MG63 (cell line): Measurements from ENCODE around the gene MOB4. TPM values are rescaled to one million over a fixed set of nuclear protein-coding genes. Genes with fewer than 3 reads are reported as not detected.
"Not testable (repeated sequence)": the region's sequence is repeated elsewhere in the genome, so short reads cannot be mapped to it uniquely, and the experiment has no call there.

Experiments used
- DNase-seq: peaks from one replicate; pipeline ENCODE4 v3.0.0-alpha.2; 2020
- H3K27me3 ChIP-seq: fragments of 250-450 bp; sonication (Bioruptor Pico); 2 replicates; pipeline ENCODE4 v1.5.1; 2020; ENCODE audit warnings: mild to moderate bottlenecking, moderate library complexity
- H3K36me3 ChIP-seq: fragments of 250-450 bp; sonication (Bioruptor Pico); 2 replicates; pipeline ENCODE4 v1.5.1; 2020; ENCODE audit warnings: mild to moderate bottlenecking, moderate library complexity
- H3K4me3 ChIP-seq: fragments of 250-450 bp; sonication (Bioruptor Pico); 2 replicates; pipeline ENCODE4 v1.5.1; 2020; ENCODE audit warnings: mild to moderate bottlenecking, moderate library complexity
- H3K9me3 ChIP-seq: fragments of 250-450 bp; sonication (Bioruptor Pico); 2 replicates; pipeline ENCODE4 v1.5.1; 2020; ENCODE audit warnings: mild to moderate bottlenecking, moderate library complexity
- total RNA-seq: library from RNA; depleted of rRNA; stranded (reverse); fragments of >200 nt; shearing (Covaris generic); gene quantifications from 2 replicates; pipeline ENCODE4 v1.2.3, GENCODE V29; 2014; ENCODE audit warnings: low replicate concordance

MOB4 gene
- total RNA-seq, 1 experiment from 2014 or later = 22.0 TPM

- peak overlapping the region; percentile 79 for H3K4me3 ChIP-seq
- peaks cover 78% of the 10 kb centered on the region for H3K36me3 ChIP-seq
- no peaks in the 10 kb centered on the region for H3K27me3 ChIP-seq
- DNase-seq = no peak
- no peaks in the 10 kb centered on the region for H3K9me3 ChIP-seq
Observed at GRCh38 chr2:197502685-197503084, 13.2 kb upstream of the MOB4 start.

DNA sequence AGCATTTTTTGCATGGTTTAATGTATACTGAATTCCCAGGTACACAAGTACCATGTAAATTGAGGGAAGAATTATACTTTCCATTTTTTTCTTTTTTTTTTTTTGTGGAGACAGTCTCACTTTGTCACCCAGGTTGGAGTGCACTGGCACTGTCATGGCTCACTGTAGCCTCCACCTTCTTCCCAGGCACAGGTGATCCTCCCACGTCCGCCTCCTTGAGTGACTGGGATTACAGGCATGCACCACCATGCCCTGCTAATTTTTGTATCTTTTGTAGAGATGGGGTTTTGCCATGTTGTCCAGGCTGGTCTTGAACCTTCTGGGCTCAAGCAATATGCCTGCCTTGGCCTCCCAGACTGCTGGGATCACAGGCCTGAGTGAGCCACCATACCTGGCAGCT lies 11.9 kb upstream of the MOB4 start:
- Histone ChIP-seq H3K4me3 (no peak overlapping the region), H3K36me3 (peaks cover 65% of the 10 kb centered on the region), H3K9me3 (no peaks in the 10 kb centered on the region), H3K27me3 (no peaks in the 10 kb centered on the region)
- no peak for DNase-seq

DNA sequence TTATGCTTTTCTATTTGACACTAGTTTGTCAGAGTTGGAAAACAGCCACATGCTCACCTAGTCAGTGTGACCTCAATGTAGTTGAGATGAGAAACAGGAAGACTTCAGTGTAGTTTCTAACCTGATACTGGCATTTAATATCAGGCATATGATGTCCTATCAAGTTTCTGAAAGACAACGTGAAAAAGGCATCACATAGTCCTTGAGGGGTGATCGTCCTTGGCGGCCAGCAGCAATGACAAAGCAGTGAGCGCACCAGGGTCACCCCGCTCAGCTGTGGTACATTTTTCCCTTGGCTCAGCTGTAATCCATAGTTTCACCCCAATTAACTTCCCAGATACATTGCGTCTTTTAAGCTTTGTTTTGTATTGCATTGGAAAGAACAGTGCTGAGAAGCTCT lies 11.4 kb upstream of the MOB4 start:
- H3K36me3 ChIP-seq = peaks cover 59% of the 10 kb centered on the region

GRCh38 chr2:197506658-197507057 lies 9.2 kb upstream of the MOB4 start:
- H3K9me3 ChIP-seq = no peaks in the 10 kb centered on the region
- no peaks in the 10 kb centered on the region for H3K27me3 ChIP-seq
- peaks cover 50% of the 10 kb centered on the region for H3K36me3 ChIP-seq
- H3K4me3 ChIP-seq = no peak overlapping the region
- no peak for DNase-seq

More for the DNA sequence above, 11.4 kb upstream of the MOB4 start:
- Histone ChIP-seq H3K27me3 (no peaks in the 10 kb centered on the region), H3K9me3 (no peaks in the 10 kb centered on the region), H3K4me3 (no peak overlapping the region)
- no peak for DNase-seq

DNA sequence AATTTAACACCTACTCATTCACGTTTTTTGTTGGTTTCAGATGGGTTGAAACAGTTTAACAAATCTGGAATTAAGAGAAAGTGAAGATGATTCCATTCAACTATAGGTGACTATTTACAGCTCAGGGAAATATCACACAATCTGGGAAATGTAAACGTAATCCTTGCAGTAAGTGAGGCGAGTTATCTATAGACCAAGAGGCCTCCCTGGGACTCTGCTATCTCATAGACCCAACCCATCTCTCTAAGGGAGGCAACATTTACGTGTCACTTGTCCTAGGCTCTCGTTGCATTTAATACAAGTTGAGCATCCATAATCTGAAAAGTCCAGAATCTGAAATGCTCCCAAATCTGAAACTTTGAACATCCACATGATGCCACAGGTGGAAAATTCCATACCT lies 2.0 kb upstream of the MOB4 start:
- Histone ChIP-seq H3K9me3 (no peaks in the 10 kb centered on the region), H3K27me3 (no peaks in the 10 kb centered on the region), H3K36me3 (peaks cover 15% of the 10 kb centered on the region), H3K4me3 (no peak overlapping the region)
- DNase-seq = no peak

DNA sequence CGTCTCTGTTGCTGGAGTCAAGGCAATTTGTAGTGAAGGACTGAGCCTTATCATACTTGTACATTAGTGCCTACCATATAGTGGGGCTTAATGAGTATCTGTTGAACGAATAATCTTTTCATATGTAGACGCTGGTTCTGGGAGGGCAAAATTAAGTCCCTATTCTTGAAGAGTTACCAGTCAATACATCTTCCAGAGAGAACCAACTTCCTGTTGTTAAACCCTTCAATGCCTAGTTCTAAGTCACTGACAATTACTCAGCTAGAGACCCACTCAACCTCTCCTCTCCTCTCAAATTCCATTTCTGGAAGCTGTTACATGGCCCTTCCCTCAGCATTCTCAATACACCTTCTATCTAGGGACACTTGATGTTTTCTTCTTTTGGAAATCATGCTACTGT lies 1.1 kb upstream of the MOB4 start:
- Histone ChIP-seq H3K27me3 (no peaks in the 10 kb centered on the region), H3K9me3 (no peaks in the 10 kb centered on the region), H3K36me3 (peaks cover 23% of the 10 kb centered on the region), H3K4me3 (peak overlapping the region; percentile 98)
- no peak for DNase-seq

DNA sequence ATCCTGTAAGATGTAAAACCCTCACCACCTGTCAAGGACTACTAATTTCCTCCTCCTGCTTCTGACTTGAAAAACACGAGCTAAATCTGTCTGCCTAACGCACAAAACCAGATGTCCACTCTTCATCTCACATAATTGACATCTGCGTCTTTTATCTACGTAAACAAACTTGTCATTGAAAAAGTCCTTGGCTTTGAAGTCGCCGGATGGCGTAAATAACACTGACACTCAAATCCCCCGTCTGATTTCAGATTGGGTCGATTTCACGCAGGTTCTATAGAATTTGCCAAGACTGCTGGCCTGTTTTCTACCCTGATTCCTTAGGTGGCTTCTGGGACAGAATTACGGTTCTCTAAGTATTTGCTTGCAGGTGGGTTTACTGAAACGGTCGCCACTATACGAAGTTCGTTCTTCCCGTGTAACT lies 539 bp upstream of the MOB4 start:
- Histone ChIP-seq H3K4me3 (peak overlapping the region; percentile 98), H3K9me3 (no peaks in the 10 kb centered on the region), H3K36me3 (peaks cover 24% of the 10 kb centered on the region), H3K27me3 (no peaks in the 10 kb centered on the region)
- no peak for DNase-seq

- peak; percentile 25 for DNase-seq
- peaks cover 29% of the 10 kb centered on the region for H3K36me3 ChIP-seq
- H3K27me3 ChIP-seq = no peaks in the 10 kb centered on the region
- H3K4me3 ChIP-seq = peak overlapping the region; percentile 98
- H3K9me3 ChIP-seq = no peaks in the 10 kb centered on the region
Observed at GRCh38 chr2:197516393-197516761, 511 bp downstream of the MOB4 start.

DNA sequence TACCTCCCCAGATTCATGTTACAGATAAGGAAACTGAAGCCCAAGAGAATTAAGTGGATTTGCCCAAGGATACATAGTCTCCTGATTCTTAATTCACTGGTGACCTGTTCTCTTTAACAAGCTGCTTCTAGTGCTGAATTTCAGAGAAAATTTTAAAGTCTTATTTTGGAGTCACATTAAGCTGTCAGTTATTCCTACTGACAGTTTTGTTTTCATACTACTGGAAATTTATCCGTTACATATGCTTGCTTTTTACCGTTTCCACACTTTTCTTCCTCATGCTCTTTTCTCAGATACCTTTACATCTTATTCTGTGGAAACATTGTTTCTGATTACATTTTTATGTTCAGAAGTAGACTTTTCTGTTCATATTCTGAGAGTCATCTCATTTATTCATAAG lies 1.3 kb downstream of the MOB4 start:
- H3K36me3 ChIP-seq = peaks cover 35% of the 10 kb centered on the region
- DNase-seq = no peak
- H3K4me3 ChIP-seq = peak overlapping the region; percentile 98
- no peaks in the 10 kb centered on the region for H3K27me3 ChIP-seq
- no peaks in the 10 kb centered on the region for H3K9me3 ChIP-seq

GRCh38 chr2:197538412-197538811 lies 22.5 kb downstream of the MOB4 start:
- no peak overlapping the region for H3K4me3 ChIP-seq
- H3K27me3 ChIP-seq = no peaks in the 10 kb centered on the region
- DNase-seq = no peak
- H3K9me3 ChIP-seq = no peaks in the 10 kb centered on the region
- peaks cover 62% of the 10 kb centered on the region for H3K36me3 ChIP-seq

- H3K36me3 ChIP-seq = peaks cover 69% of the 10 kb centered on the region
- no peaks in the 10 kb centered on the region for H3K9me3 ChIP-seq
- H3K4me3 ChIP-seq = no peak overlapping the region
- no peak for DNase-seq
- H3K27me3 ChIP-seq = no peaks in the 10 kb centered on the region
Observed at GRCh38 chr2:197539734-197540133, 23.9 kb downstream of the MOB4 start.

GRCh38 chr2:197543206-197543605 lies 27.3 kb downstream of the MOB4 start:
- no peak for DNase-seq
- Histone ChIP-seq H3K9me3 (no peaks in the 10 kb centered on the region), H3K4me3 (no peak overlapping the region), H3K36me3 (peaks cover 64% of the 10 kb centered on the region), H3K27me3 (no peaks in the 10 kb centered on the region)

GRCh38 chr2:197547163-197547900 lies 31.5 kb downstream of the MOB4 start:
- H3K36me3 ChIP-seq = peaks cover 60% of the 10 kb centered on the region
- H3K27me3 ChIP-seq = no peaks in the 10 kb centered on the region
- DNase-seq = no peak
- H3K9me3 ChIP-seq = no peaks in the 10 kb centered on the region
- no peak overlapping the region for H3K4me3 ChIP-seq

DNA sequence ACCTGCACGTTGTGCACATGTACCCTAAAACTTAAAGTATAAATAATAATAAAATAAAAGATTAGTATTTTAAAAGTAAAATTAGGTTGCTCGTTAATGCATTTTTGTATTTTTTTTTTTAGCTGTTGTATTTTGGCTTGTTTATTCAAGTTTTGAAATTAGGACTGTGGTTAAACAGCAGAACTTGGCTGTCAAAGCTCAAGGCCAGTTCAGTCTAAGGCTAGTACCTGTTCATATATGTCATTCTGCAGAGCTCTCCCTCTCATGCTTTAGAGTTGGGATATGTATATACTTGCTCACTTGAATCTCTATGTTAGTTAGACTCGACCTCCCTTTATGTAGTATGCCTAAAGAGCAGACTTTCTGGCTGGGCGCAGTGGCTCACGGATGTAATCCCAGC lies 32.7 kb downstream of the MOB4 start:
- H3K27me3 ChIP-seq = no peaks in the 10 kb centered on the region
- peaks cover 59% of the 10 kb centered on the region for H3K36me3 ChIP-seq

DNA sequence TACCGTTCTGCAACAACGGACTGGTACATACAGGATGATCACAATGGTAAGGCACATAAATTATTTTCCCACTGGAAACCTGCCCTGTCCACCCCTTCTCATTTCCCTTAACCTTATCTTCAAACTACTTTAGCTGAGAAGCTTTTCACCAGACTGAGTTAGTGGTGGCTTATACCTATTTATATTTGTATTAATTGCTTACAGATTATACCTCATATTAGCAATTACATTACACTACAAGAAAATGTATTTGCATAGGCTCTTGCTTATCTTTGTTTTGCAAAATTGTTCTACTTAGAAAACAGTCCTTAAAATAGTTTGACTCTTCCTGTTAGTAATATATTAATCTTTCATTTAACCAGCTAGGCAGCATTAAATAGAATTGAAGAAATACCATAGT lies 35.4 kb downstream of the MOB4 start:
- not testable (repeated sequence) for DNase-seq, H3K9me3 ChIP-seq, H3K27me3 ChIP-seq, H3K4me3 ChIP-seq
- H3K36me3 ChIP-seq = peaks cover 47% of the 10 kb centered on the region

More for the DNA sequence above, 32.7 kb downstream of the MOB4 start:
- no peak overlapping the region for H3K4me3 ChIP-seq
- H3K9me3 ChIP-seq = no peaks in the 10 kb centered on the region
- DNase-seq = no peak

DNA sequence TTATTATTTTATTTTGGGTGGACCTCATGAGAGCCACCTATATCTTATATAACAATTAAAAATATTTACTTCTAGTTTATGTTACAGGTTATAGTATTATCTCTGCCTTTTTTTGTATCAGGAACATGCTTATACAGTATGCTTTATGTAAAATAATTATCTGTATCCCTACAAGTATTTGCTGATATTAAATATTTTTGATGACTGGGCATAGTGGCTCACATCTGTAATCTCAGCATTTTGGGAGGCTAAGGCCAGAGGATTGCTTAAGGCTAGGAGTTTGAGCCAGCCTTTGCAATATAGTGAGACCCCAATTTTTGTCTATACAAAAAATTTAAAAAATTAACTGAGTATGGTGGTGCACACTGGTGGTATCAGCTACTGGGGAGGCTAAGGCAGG lies 39.6 kb downstream of the MOB4 start:
- no peaks in the 10 kb centered on the region for H3K9me3 ChIP-seq

GRCh38 chr2:197556456-197556855 lies 40.6 kb downstream of the MOB4 start:
- Histone ChIP-seq H3K4me3 (no peak overlapping the region), H3K36me3 (peaks cover 28% of the 10 kb centered on the region), H3K9me3 (no peaks in the 10 kb centered on the region), H3K27me3 (no peaks in the 10 kb centered on the region)
- DNase-seq = no peak

More for the DNA sequence above, 39.6 kb downstream of the MOB4 start:
- Histone ChIP-seq H3K36me3 (peaks cover 36% of the 10 kb centered on the region), H3K27me3 (no peaks in the 10 kb centered on the region), H3K4me3 (no peak overlapping the region)
- no peak for DNase-seq

DNA sequence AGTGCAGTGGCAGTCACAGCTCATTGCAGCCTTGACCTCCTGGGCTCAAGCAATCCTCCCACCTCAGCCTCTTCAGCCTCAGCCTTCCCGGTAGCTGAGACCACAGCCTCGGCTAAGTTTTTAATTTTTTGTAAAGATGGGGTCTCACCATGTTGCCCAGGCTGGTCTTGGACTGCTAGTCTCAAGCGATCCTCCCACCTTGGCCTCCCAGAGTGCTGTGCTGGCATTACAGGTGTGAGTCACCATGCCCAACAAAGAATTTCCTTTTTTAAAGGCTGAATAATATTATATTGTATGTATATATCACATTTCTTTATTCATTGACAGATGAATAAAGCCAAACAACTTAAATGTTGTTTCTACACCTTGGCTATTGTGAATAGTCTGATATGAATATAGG lies 42.5 kb downstream of the MOB4 start:
- DNase-seq = no peak
- Histone ChIP-seq H3K9me3 (no peaks in the 10 kb centered on the region), H3K36me3 (peaks cover 24% of the 10 kb centered on the region), H3K27me3 (no peaks in the 10 kb centered on the region), H3K4me3 (no peak overlapping the region)
